ENCODE results near the gene SRP14.

DNA sequence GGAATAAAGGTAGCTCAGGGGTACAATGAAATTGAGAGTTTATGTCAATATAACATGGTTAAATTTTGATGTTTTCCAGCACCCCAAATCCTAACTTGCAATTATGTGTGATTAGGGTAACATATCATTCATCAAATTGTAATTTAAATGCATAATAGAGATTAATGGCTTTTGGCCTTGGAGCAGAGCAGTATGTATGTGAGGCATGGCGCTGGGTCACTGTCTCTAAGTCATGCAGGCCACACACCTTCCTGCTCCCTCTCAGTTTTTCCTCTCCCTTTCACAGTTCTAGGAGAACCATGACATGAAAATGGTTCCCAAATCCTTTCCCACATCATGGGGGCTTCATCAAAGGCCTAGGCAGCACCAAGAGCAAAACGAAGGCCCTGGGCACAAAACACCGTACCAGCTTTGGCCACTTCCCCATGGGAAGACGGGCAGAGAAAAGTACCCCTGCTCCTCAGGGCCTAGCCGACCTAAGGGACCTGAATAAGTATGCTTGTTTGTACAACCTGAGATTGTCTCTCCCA lies 3.9 kb upstream of the SRP14 start:
- TF ChIP-seq, protein P1, sequence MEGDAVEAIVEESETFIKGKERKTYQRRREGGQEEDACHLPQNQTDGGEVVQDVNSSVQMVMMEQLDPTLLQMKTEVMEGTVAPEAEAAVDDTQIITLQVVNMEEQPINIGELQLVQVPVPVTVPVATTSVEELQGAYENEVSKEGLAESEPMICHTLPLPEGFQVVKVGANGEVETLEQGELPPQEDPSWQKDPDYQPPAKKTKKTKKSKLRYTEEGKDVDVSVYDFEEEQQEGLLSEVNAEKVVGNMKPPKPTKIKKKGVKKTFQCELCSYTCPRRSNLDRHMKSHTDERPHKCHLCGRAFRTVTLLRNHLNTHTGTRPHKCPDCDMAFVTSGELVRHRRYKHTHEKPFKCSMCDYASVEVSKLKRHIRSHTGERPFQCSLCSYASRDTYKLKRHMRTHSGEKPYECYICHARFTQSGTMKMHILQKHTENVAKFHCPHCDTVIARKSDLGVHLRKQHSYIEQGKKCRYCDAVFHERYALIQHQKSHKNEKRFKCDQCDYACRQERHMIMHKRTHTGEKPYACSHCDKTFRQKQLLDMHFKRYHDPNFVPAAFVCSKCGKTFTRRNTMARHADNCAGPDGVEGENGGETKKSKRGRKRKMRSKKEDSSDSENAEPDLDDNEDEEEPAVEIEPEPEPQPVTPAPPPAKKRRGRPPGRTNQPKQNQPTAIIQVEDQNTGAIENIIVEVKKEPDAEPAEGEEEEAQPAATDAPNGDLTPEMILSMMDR (IDR thresholded peaks at IDR 0.05) = no peak
- TF ChIP-seq POLR2A (IDR thresholded peaks at IDR 0.05) = no peak

Measured in heart left ventricle (tissue), 13 donors.